OCI-LY3 (cell line): ENCODE results near the gene PDE3A.

Experiments
- H2AFZ ChIP-seq: fragments of 200-600, 300-600 bp; shearing (Covaris generic); 2 replicates; pipeline ENCODE4 v1.6.0; 2014; ENCODE audit warnings: antibody characterized with exemption, low read depth, low read length
- H3K27ac ChIP-seq: fragments of 200-600, 300-600 bp; sonication (generic); 2 replicates; pipeline ENCODE4 v1.5.1; 2014; ENCODE audit warnings: mild to moderate bottlenecking, low read length, moderate library complexity, mixed read lengths
- H3K27me3 ChIP-seq: fragments of 200-600, 300-600 bp; sonication (generic); 2 replicates; pipeline ENCODE4 v1.6.1; 2014; ENCODE audit warnings: low read depth, low read length, mixed read lengths
- H3K36me3 ChIP-seq: fragments of 200-600, 300-600 bp; sonication (generic); replicated peaks from 2 replicates; pipeline ENCODE3; 2014; ENCODE audit warnings: low read depth, low read length, mixed read lengths
- H3K4me1 ChIP-seq: fragments of 300-600, 200-600 bp; sonication (generic); 2 replicates; pipeline ENCODE4 v1.6.1; 2014; ENCODE audit warnings: low read length, mixed read lengths
- H3K4me2 ChIP-seq: fragments of 200-600, 300-600 bp; sonication (generic); 2 replicates; pipeline ENCODE4 v1.6.1; 2014; ENCODE audit warnings: low read length, mixed read lengths
- H3K4me3 ChIP-seq: fragments of 300-600, 200-600 bp; sonication (generic); 2 replicates; pipeline ENCODE4 v1.5.1; 2014; ENCODE audit warnings: antibody characterized with exemption, mild to moderate bottlenecking, low read length, moderate library complexity
- H3K79me2 ChIP-seq: fragments of 300-600, 200-600 bp; shearing (Covaris generic); 2 replicates; pipeline ENCODE4 v1.6.1; 2014; ENCODE audit warnings: mild to moderate bottlenecking, low read length, mixed read lengths
- H3K9ac ChIP-seq: fragments of 300-600, 200-600 bp; shearing (Covaris generic); 2 replicates; pipeline ENCODE4 v1.6.0; 2014; ENCODE audit warnings: mild to moderate bottlenecking, low read length, moderate library complexity
- H3K9me3 ChIP-seq: fragments of 200-600, 300-600 bp; shearing (Covaris generic); 2 replicates; pipeline ENCODE4 v1.6.1; 2014; ENCODE audit warnings: low read length, mixed read lengths; ENCODE audit not compliant: insufficient read depth
- H4K20me1 ChIP-seq: fragments of 200-600, 300-600 bp; sonication (generic); 2 replicates; pipeline ENCODE4 v1.6.1; 2016; ENCODE audit warnings: low read length, mixed read lengths; ENCODE audit not compliant: insufficient read depth
- EZH2phosphoT487 ChIP-seq: fragments of 200-600 bp; shearing (Covaris generic); IDR thresholded peaks from 2 replicates; pipeline ENCODE4 v1.6.1; 2018; ENCODE audit warnings: antibody characterized with exemption, mixed run types, low read depth
- TF ChIP-seq, protein P1 (sequence below): fragments of 200-600, 300-600 bp; sonication (generic); IDR thresholded peaks from 2 replicates; pipeline ENCODE4 v1.5.1; 2014; ENCODE audit warnings: antibody characterized with exemption, low read length, low read depth

Gene PDE3A

DNA sequence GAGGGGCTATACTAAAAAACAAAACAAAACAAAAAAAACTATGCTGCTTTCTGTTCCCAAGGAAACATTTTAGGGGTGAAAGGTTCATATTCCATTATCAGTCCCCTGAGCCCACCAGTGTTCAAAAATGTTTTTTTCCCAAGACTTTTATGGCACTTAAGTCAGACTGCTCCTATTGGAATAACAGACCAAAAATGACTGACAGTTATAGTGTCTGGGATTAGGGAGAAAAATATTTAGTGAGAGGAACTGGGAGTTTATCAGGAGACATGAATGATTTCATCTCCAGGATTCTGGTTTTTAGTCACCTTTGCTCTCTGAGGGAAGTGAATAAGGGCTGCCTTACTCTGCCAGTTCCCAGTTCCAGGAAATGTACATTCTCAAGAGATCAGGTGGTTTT lies 68.0 kb downstream of the PDE3A start:
- H3K9ac ChIP-seq: no peak overlapping the region
- TF ChIP-seq, protein P1, sequence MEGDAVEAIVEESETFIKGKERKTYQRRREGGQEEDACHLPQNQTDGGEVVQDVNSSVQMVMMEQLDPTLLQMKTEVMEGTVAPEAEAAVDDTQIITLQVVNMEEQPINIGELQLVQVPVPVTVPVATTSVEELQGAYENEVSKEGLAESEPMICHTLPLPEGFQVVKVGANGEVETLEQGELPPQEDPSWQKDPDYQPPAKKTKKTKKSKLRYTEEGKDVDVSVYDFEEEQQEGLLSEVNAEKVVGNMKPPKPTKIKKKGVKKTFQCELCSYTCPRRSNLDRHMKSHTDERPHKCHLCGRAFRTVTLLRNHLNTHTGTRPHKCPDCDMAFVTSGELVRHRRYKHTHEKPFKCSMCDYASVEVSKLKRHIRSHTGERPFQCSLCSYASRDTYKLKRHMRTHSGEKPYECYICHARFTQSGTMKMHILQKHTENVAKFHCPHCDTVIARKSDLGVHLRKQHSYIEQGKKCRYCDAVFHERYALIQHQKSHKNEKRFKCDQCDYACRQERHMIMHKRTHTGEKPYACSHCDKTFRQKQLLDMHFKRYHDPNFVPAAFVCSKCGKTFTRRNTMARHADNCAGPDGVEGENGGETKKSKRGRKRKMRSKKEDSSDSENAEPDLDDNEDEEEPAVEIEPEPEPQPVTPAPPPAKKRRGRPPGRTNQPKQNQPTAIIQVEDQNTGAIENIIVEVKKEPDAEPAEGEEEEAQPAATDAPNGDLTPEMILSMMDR: no peak
- no peak for TF ChIP-seq EZH2phosphoT487
- no peaks in the 10 kb centered on the region for H4K20me1 ChIP-seq
- H3K79me2 ChIP-seq: no peaks in the 10 kb centered on the region
- no peaks in the 10 kb centered on the region for H3K36me3 ChIP-seq
- no peaks in the 10 kb centered on the region for H3K9me3 ChIP-seq
- no peak overlapping the region for H3K4me3 ChIP-seq
- no peak overlapping the region for H3K27ac ChIP-seq
- H3K27me3 ChIP-seq: peaks cover 3% of the 10 kb centered on the region; the same call in 1 of the 2 replicates
- no peak overlapping the region for H3K4me2 ChIP-seq
- no peak overlapping the region for H2AFZ ChIP-seq
- H3K4me1 ChIP-seq: no peaks in the 10 kb centered on the region

DNA sequence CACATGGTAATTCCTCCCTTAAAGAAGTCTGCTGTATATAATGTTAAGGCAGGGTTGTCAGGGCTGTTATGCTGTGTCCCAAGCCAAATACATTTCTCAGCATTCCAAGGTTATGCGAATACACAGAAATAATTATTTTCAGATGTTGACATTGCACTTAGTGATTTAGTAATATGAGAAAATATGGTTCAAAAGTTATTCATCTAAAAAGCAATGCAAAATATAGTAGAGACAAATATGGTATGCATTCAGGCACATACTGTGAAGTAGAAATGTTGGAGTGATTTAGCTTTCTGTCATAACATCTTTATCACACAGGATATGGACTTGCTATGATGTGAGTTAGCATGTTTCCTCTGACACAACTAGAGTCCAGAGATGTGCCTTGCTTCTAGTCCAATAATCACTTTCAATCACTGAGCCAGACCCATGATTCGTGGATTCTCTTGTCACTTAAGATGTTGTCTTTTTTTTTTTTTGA lies 70.0 kb downstream of the PDE3A start:
- Histone ChIP-seq H3K27me3 (no peaks in the 10 kb centered on the region; the same call in 1 of the 2 replicates), H3K9ac (no peak overlapping the region), H3K36me3 (no peaks in the 10 kb centered on the region), H3K27ac (no peak overlapping the region), H3K9me3 (no peaks in the 10 kb centered on the region), H4K20me1 (no peaks in the 10 kb centered on the region), H3K4me3 (no peak overlapping the region), H3K4me2 (no peak overlapping the region), H3K79me2 (no peaks in the 10 kb centered on the region), H3K4me1 (no peaks in the 10 kb centered on the region), H2AFZ (no peak overlapping the region)
- TF ChIP-seq EZH2phosphoT487: no peak
- TF ChIP-seq, protein P1: no peak

DNA sequence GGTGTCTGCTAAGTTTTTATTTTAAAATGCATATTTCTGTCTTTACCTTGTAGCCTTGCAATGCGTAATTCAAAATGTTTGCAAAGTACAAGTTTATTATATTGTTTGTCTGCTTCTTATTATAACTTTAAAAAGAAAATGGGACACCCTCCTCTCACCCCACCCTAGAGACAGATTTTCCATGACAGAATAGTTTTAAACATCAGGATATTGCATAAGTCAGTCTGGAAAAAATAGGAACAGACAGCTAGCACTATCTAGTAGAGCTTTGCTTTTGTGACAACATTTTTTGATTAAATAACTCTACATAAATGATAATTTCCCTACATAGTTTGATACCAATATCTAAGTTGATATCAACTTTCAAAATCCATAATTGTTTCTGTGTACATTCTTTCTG lies 71.3 kb downstream of the PDE3A start:
- no peak overlapping the region for H2AFZ ChIP-seq
- H3K27ac ChIP-seq: no peak overlapping the region
- no peaks in the 10 kb centered on the region for H3K4me1 ChIP-seq
- H3K9me3 ChIP-seq: no peaks in the 10 kb centered on the region
- no peaks in the 10 kb centered on the region for H3K36me3 ChIP-seq
- no peak overlapping the region for H3K4me2 ChIP-seq
- H3K27me3 ChIP-seq: no peaks in the 10 kb centered on the region
- H4K20me1 ChIP-seq: no peaks in the 10 kb centered on the region
- TF ChIP-seq, protein P1: no peak
- no peak for TF ChIP-seq EZH2phosphoT487
- no peak overlapping the region for H3K4me3 ChIP-seq
- no peaks in the 10 kb centered on the region for H3K79me2 ChIP-seq
- H3K9ac ChIP-seq: no peak overlapping the region

DNA sequence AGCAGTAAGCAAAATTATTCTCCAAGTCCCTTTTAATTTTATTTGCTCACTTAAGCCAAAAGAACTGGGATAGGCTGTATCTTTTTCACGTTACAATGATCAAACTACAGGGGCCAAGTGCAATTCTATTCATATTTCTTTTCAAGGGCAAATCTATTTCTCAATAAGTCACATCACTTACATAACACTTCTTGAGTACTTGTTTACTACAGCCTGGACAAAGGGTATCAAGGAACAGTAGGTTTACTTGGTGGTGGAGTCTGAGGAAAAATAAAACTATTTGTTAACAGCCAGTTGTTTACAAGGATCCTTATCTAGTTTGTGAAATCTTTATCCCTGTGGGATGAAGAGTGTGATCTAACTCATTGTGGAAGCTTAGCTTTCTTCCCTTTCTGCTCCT lies 72.1 kb downstream of the PDE3A start:
- Histone ChIP-seq H3K36me3 (no peaks in the 10 kb centered on the region), H3K9me3 (no peaks in the 10 kb centered on the region), H2AFZ (no peak overlapping the region), H3K9ac (no peak overlapping the region), H3K4me3 (no peak overlapping the region), H3K27ac (no peak overlapping the region), H3K27me3 (no peaks in the 10 kb centered on the region), H3K4me1 (no peaks in the 10 kb centered on the region), H4K20me1 (no peaks in the 10 kb centered on the region), H3K4me2 (no peak overlapping the region), H3K79me2 (no peaks in the 10 kb centered on the region)
- no peak for TF ChIP-seq EZH2phosphoT487
- TF ChIP-seq, protein P1: no peak
